GM12878 (cell line): ENCODE data around the gene ZBTB16. TPM values are rescaled to one million over a fixed set of nuclear protein-coding genes. Genes with fewer than 3 reads are reported as not detected.

Experiments
- ATAC-seq: fragments of 200-7000 bp; cut with Tn5 transposase; 3 replicates; pipeline ENCODE4 v1.9.1; 2020; ENCODE audit warnings: mild to moderate bottlenecking, moderate library complexity
- BruUV-seq: library from RNA; stranded (reverse); fragments of 400-500 nt; replicated peaks from 2 replicates; lab custom pipeline; 2021; lab: Mats Ljungman, UMichigan
- CTCF ChIA-PET: fragments of 300-600 bp; sonication (Branson Sonifier 250); formaldehyde crosslinking; extraction: SDS; loops from one replicate; lab custom pipeline; 2021; ENCODE audit warnings: inconsistent platforms; lab: Yijun Ruan, JAX
- POLR2A ChIA-PET: fragments of 350-600 bp; formaldehyde crosslinking; extraction: SDS; loops from one replicate; lab custom pipeline; 2021; ENCODE audit warnings: inconsistent platforms; lab: Charles Lee
- RAD21 ChIA-PET: fragments of 300-600 bp; sonication (Branson Sonifier 250); formaldehyde crosslinking; loops from one replicate; lab custom pipeline; 2023; ENCODE audit warnings: antibody characterized with exemption; ENCODE audit not compliant: unreplicated experiment; lab: Charles Lee
- SMC1A ChIA-PET: fragments of 300-600 bp; sonication (Branson Sonifier 250); formaldehyde crosslinking; loops from one replicate; lab custom pipeline; 2023; ENCODE audit not compliant: unreplicated experiment, uncharacterized antibody; lab: Charles Lee
- DNase-seq: peaks from one replicate; pipeline ENCODE4 v3.0.0-alpha.2; 2011; ENCODE audit warnings: low read depth, low spot score
- FAIRE-seq: peaks from 3 replicates; lab custom pipeline; 2011; peaks lifted over from hg19 to GRCh38; lab: Jason Lieb, UNC
- H2AFZ ChIP-seq: 2 replicates; pipeline ENCODE4 v1.6.0; 2011; ENCODE audit warnings: low read depth, low read length, control low read depth; ENCODE audit not compliant: control insufficient read depth
- H3K27ac ChIP-seq: 2 replicates; pipeline ENCODE4 v1.5.1; 2011; ENCODE audit warnings: control low read depth; ENCODE audit not compliant: control insufficient read depth, insufficient read depth
- H3K27me3 ChIP-seq, 2 experiments: replicated peaks in 1 of 2; 2 replicates each; pipeline versions ENCODE4 v1.6.0 to v1.6.1; 2011; ENCODE audit warnings: low read length in 1 of 2; ENCODE audit not compliant: control insufficient read depth in 2 of 2, insufficient read depth in 2 of 2
- H3K36me3 ChIP-seq, 2 experiments: 2 replicates each; pipeline ENCODE4 v1.5.1; 2011; ENCODE audit warnings: low read length in 1 of 2; ENCODE audit not compliant: control insufficient read depth in 2 of 2, insufficient read depth in 2 of 2
- H3K4me1 ChIP-seq: 2 replicates; pipeline ENCODE4 v1.6.1; 2011; ENCODE audit warnings: mild to moderate bottlenecking, low read length, moderate library complexity, mixed read lengths; ENCODE audit not compliant: control insufficient read depth, insufficient read depth
- H3K4me2 ChIP-seq: 2 replicates; pipeline ENCODE4 v1.6.0; 2011; ENCODE audit warnings: control low read depth; ENCODE audit not compliant: control insufficient read depth, insufficient read depth
- H3K4me3 ChIP-seq: fragments of 200-600 bp; sonication (generic); 2 replicates; pipeline ENCODE4 v1.5.1; 2016
- H3K79me2 ChIP-seq: 2 replicates; pipeline ENCODE4 v1.6.0; 2011; ENCODE audit warnings: low read length; ENCODE audit not compliant: control insufficient read depth, insufficient read depth
- H3K9ac ChIP-seq: 2 replicates; pipeline ENCODE4 v1.8.0; 2011; ENCODE audit warnings: low read length, control low read depth, mixed read lengths; ENCODE audit not compliant: control insufficient read depth, insufficient read depth
- H3K9me3 ChIP-seq: replicated peaks from 3 replicates; pipeline ENCODE4 v1.5.1; 2011; ENCODE audit warnings: mild to moderate bottlenecking, low read length; ENCODE audit not compliant: control insufficient read depth, insufficient read depth
- H4K20me1 ChIP-seq: 2 replicates; pipeline ENCODE4 v1.6.0; 2011; ENCODE audit not compliant: control insufficient read depth, insufficient read depth
- ETV6 ChIP-seq, 2 experiments: fragments of 450-650 bp in 1 of 2; IDR thresholded peaks in 1 of 2; conservative IDR thresholded peaks in 1 of 2; 2 replicates each; pipeline ENCODE4 v1.6.1; 2014; ENCODE audit warnings: antibody characterized with exemption in 1 of 2, borderline replicate concordance in 1 of 2, low read depth in 1 of 2, mild to moderate bottlenecking in 1 of 2, moderate library complexity in 1 of 2
- GATAD2B ChIP-seq: fragments of 450-650 bp; conservative IDR thresholded peaks from 2 replicates; pipeline ENCODE4 v1.6.1; 2017; ENCODE audit warnings: low read depth, mild to moderate bottlenecking, moderate library complexity
- KDM1A ChIP-seq: fragments of 200-600 bp; sonication (generic); IDR thresholded peaks from 2 replicates; pipeline ENCODE4 v1.6.1; 2016; ENCODE audit warnings: borderline replicate concordance
- LARP7 ChIP-seq: fragments of 450-650 bp; IDR thresholded peaks from 2 replicates; pipeline ENCODE4 v1.6.1; 2017; ENCODE audit warnings: mild to moderate bottlenecking
- MEF2A ChIP-seq: IDR thresholded peaks from 2 replicates; pipeline ENCODE4 v1.6.1; 2011; ENCODE audit warnings: low read depth, mild to moderate bottlenecking, low read length, moderate library complexity; ENCODE audit not compliant: insufficient read depth
- PAX5 ChIP-seq: IDR thresholded peaks from 2 replicates; pipeline ENCODE4 v1.6.1; 2011; ENCODE audit warnings: low read depth, low read length, borderline replicate concordance
- RAD21 ChIP-seq: IDR thresholded peaks from 2 replicates; pipeline ENCODE4 v1.6.1; 2011; ENCODE audit warnings: mild to moderate bottlenecking, low read depth, low read length, moderate library complexity; ENCODE audit not compliant: insufficient read depth
- RB1 ChIP-seq: fragments of 450-650 bp; formaldehyde crosslinking; IDR thresholded peaks from 2 replicates; pipeline ENCODE4 v1.6.1; 2017; ENCODE audit warnings: mild to moderate bottlenecking, borderline replicate concordance
- RBBP5 ChIP-seq: fragments of 200-600 bp; sonication (generic); conservative IDR thresholded peaks from 2 replicates; pipeline ENCODE4 v1.6.1; 2016
- RUNX3 ChIP-seq: IDR thresholded peaks from 2 replicates; pipeline ENCODE4 v1.6.1; 2012; ENCODE audit warnings: low read length, inconsistent platforms
- SMARCA5 ChIP-seq: fragments of 450-650 bp; IDR thresholded peaks from 2 replicates; pipeline ENCODE4 v1.6.1; 2017; ENCODE audit warnings: mild to moderate bottlenecking
- SRF ChIP-seq, 2 experiments: IDR thresholded peaks; 2 replicates each; pipeline ENCODE4 v1.6.1; 2011; ENCODE audit warnings: low read depth in 2 of 2, low read length in 2 of 2, mild to moderate bottlenecking in 1 of 2, moderate library complexity in 1 of 2
- TCF3 ChIP-seq: IDR thresholded peaks from 2 replicates; pipeline ENCODE4 v1.6.1; 2012; ENCODE audit warnings: low read depth, mild to moderate bottlenecking, low read length, borderline replicate concordance; ENCODE audit not compliant: insufficient read depth
- ZZZ3 ChIP-seq: IDR thresholded peaks from 2 replicates; pipeline ENCODE4 v1.6.1; 2011; ENCODE audit warnings: low read depth; ENCODE audit not compliant: control insufficient read depth, insufficient read length
- WGBS: methylation state at CpG from one replicate; pipeline ENCODE4 v1.1.6; 2016; ENCODE audit warnings: low lambda C conversion rate; ENCODE audit not compliant: insufficient replicate concordance, insufficient coverage; ENCODE audit errors: missing lambda C conversion rate; 5-methylcytosine and 5-hydroxymethylcytosine counted together
- in situ Hi-C: fragments of 300-500 bp; cut with MboI; formaldehyde crosslinking; loops from 9 replicates; pipeline ENCODE4 v1.14.3; 2018; ENCODE audit warnings: mixed read lengths
- intact Hi-C: fragments of 100-400 bp; cut with micrococcal nuclease; formaldehyde crosslinking; loops from one replicate; pipeline ENCODE4 v1.14.2; 2022; ENCODE audit not compliant: unreplicated experiment
- polyA plus RNA-seq, 11 experiments: library from polyadenylated mRNA; depleted of rRNA in 4 of 11; unstranded in 6 of 11; stranded (reverse) in 5 of 11; fragments of >200 nt; fragmentation: Nextera tagmentation in 4 of 11; fragmentation: Illumina TruSeq in 1 of 11; extraction: Ambion mirVana in 4 of 11; extraction: Trizol in 1 of 11; gene quantifications; 1 replicate in 1 of 11; 2 replicates in 10 of 11; pipeline versions ENCODE4 v1.2.1 to v1.2.3, GENCODE V29; 2011 to 2016; ENCODE audit warnings: inconsistent platforms in 2 of 11, missing spikeins in 2 of 11, low read depth in 1 of 11
- total RNA-seq, 4 experiments: library from RNA; depleted of rRNA in 3 of 4; stranded (reverse); fragments of >200 nt in 3 of 4; fragmentation: Illumina TruSeq in 1 of 4; extraction: Trizol in 1 of 4; gene quantifications; 2 replicates each; pipeline versions ENCODE4 v1.2.1 to v1.2.3, GENCODE V29; 2013 to 2021
- TF ChIP-seq, protein P1 (sequence below): fragments of 150-350 bp; IDR thresholded peaks from 2 replicates; pipeline ENCODE4 v1.6.1; 2016; ENCODE audit warnings: low read depth, low read length

Gene ZBTB16
- total and polyA plus RNA-seq, 10 of the 15 experiments (the other 5 are each of a cell fraction or from before 2014, with no cell fraction given): 0.38 TPM; not detected in 9

DNA sequence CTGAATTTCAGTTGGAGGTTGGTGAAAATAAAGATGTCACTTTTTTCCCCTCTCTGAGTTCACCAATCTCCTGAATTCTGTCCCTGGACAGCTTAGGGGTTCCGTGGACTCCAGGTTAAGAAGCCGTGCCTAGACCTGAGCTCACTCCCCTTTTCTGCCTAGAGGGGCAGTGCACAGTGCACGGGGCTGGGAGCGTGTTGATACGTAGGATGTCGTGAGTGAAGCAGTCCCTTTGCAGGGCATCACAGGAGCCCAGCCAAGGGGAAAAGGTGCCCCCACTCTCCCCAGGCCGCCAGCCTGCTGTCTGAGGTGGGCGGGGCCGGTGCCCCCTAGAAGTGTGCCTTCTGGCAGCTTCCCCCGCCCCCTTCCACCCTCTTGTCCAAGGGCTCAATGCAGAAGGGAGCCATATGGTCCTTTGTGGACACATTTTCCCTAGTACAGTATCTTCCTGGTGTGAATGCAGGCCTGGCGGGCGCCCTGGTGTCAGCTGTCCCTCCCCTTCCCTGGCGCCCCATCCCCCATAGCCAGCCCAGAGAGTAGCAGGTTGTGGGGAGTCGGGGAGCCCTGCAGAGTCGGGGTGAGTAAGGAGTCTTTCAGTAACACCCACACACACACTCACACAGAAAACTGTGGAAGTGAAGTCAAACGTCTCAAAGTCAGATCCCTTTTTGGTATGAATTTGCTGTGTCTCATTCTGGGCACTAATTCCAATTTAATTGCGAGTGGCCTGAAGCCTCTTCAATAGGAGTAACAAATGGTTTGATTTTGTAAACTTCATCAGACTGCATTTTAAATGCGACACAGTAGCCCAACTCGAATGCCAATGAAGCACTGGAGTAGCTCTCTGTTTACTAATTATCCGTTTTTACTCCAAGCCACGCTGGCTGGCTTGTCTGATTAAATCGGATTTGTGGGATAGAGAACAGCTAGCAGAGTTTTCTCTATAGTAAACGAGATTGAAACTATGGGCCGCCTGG, 169.2 kb downstream of the ZBTB16 start:
- intact Hi-C loops: no loop called here
- BruUV-seq: no TSS peak
- in situ Hi-C loops: no loop called here
- TF ChIP-seq GATAD2B: no peak
- no peak for TF ChIP-seq RAD21
- TF ChIP-seq RUNX3: no peak
- no peak for TF ChIP-seq KDM1A
- no peak for TF ChIP-seq SMARCA5
- TF ChIP-seq ZZZ3: no peak
- no peak for TF ChIP-seq ETV6 (conservative IDR thresholded peaks at IDR 0.05 in 1 of 2, IDR thresholded peaks at IDR 0.05 in 1 of 2; ENCODE audit: borderline replicate concordance in 1 of 2, low read depth in 1 of 2)
- TF ChIP-seq PAX5: no peak
- no peak for TF ChIP-seq MEF2A
- no peak for TF ChIP-seq LARP7
- TF ChIP-seq RBBP5: no peak
- TF ChIP-seq TCF3: no peak
- TF ChIP-seq, protein P1, sequence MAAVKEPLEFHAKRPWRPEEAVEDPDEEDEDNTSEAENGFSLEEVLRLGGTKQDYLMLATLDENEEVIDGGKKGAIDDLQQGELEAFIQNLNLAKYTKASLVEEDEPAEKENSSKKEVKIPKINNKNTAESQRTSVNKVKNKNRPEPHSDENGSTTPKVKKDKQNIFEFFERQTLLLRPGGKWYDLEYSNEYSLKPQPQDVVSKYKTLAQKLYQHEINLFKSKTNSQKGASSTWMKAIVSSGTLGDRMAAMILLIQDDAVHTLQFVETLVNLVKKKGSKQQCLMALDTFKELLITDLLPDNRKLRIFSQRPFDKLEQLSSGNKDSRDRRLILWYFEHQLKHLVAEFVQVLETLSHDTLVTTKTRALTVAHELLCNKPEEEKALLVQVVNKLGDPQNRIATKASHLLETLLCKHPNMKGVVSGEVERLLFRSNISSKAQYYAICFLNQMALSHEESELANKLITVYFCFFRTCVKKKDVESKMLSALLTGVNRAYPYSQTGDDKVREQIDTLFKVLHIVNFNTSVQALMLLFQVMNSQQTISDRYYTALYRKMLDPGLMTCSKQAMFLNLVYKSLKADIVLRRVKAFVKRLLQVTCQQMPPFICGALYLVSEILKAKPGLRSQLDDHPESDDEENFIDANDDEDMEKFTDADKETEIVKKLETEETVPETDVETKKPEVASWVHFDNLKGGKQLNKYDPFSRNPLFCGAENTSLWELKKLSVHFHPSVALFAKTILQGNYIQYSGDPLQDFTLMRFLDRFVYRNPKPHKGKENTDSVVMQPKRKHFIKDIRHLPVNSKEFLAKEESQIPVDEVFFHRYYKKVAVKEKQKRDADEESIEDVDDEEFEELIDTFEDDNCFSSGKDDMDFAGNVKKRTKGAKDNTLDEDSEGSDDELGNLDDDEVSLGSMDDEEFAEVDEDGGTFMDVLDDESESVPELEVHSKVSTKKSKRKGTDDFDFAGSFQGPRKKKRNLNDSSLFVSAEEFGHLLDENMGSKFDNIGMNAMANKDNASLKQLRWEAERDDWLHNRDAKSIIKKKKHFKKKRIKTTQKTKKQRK: no peak
- TF ChIP-seq SRF (IDR thresholded peaks at IDR 0.05; ENCODE audit: low read depth in 2 of 2, low read length in 2 of 2): no peak
- TF ChIP-seq RB1: no peak
- peaks cover 0 to 4% of the 10 kb centered on the region in 2 experiments for H3K27me3 ChIP-seq
- H3K27ac ChIP-seq: no peak overlapping the region
- ATAC-seq: no peak
- ChIA-PET CTCF (no interaction called here), SMC1A (interaction anchor here (0.7 kb wide), 1 partner anchor 369 kb away, joined by 3 read pairs; no protein-coding TSS in a partner anchor), RAD21 (no interaction called here), POLR2A (no interaction called here)
- H2AFZ ChIP-seq: no peak overlapping the region
- no peak overlapping the region for H3K9ac ChIP-seq
- no peak overlapping the region for H3K4me2 ChIP-seq
- FAIRE-seq: no peak
- no peaks in the 10 kb centered on the region for H3K4me1 ChIP-seq
- no peaks in the 10 kb centered on the region for H3K36me3 ChIP-seq
- no peaks in the 10 kb centered on the region for H4K20me1 ChIP-seq
- WGBS: 35% methylated on average over 24 of the region's 24 CpGs
- no peaks in the 10 kb centered on the region for H3K79me2 ChIP-seq
- DNase-seq: no peak
- H3K9me3 ChIP-seq: no peaks in the 10 kb centered on the region
- H3K4me3 ChIP-seq: no peak overlapping the region
